Neural progenitor cell (in vitro differentiated cells): Measurements from ENCODE around the gene RCAN1. TPM values are rescaled to one million over a fixed set of nuclear protein-coding genes. Genes with fewer than 3 reads are reported as not detected.

ENCODE experiments used
- DNase-seq: peaks from one replicate; pipeline ENCODE4 v3.0.0-alpha.2; 2016; ENCODE audit warnings: low spot score
- H2AFZ ChIP-seq: fragments of 200-600 bp; sonication (generic); replicated peaks from 2 replicates; pipeline ENCODE4 v1.6.1; 2016; ENCODE audit warnings: antibody characterized with exemption
- H3F3A ChIP-seq: fragments of 200-600 bp; sonication (generic); 2 replicates; pipeline ENCODE4 v1.6.1; 2016; ENCODE audit warnings: antibody characterized with exemption, low read depth
- H3K27ac ChIP-seq: fragments of 200-600 bp; sonication (generic); 2 replicates; pipeline ENCODE4 v1.5.1; 2016; ENCODE audit warnings: mild to moderate bottlenecking
- H3K27me3 ChIP-seq: fragments of 200-600 bp; sonication (generic); 2 replicates; pipeline ENCODE4 v1.6.1; 2016; ENCODE audit warnings: mild to moderate bottlenecking, moderate library complexity
- H3K36me3 ChIP-seq: fragments of 200-600 bp; sonication (generic); 2 replicates; pipeline ENCODE4 v1.5.1; 2016
- H3K4me1 ChIP-seq: fragments of 200-600 bp; sonication (generic); 2 replicates; pipeline ENCODE4 v1.6.1; 2016; ENCODE audit warnings: mixed run types
- H3K4me2 ChIP-seq: fragments of 200-600 bp; sonication (generic); 2 replicates; pipeline ENCODE4 v1.6.1; 2016
- H3K4me3 ChIP-seq: fragments of 200-600 bp; sonication (generic); 2 replicates; pipeline ENCODE4 v1.5.1; 2016
- H3K79me2 ChIP-seq: fragments of 200-600 bp; sonication (generic); 2 replicates; pipeline ENCODE4 v1.6.1; 2016; ENCODE audit warnings: low read depth
- H3K9ac ChIP-seq: fragments of 200-600 bp; sonication (generic); 2 replicates; pipeline ENCODE4 v1.6.1; 2016
- H3K9me3 ChIP-seq: fragments of 200-600 bp; sonication (generic); 2 replicates; pipeline ENCODE4 v1.5.1; 2016; ENCODE audit warnings: low read depth
- H4K20me1 ChIP-seq: fragments of 200-600 bp; sonication (generic); 2 replicates; pipeline ENCODE4 v1.6.1; 2016; ENCODE audit warnings: low read depth
- H3K27ac Mint-ChIP-seq: 3 replicates; pipeline ENCODE4 v1.8.0; 2021; ENCODE audit warnings: mixed read lengths
- H3K27me3 Mint-ChIP-seq: 2 replicates; pipeline ENCODE4 v1.8.0; 2022; ENCODE audit warnings: low read depth, mild to moderate bottlenecking, inconsistent platforms, moderate library complexity, mixed read lengths; ENCODE audit not compliant: insufficient read depth
- H3K36me3 Mint-ChIP-seq: 3 replicates; pipeline ENCODE4 v1.8.0; 2021; ENCODE audit warnings: mixed read lengths
- H3K4me1 Mint-ChIP-seq: 3 replicates; pipeline ENCODE4 v1.8.0; 2021; ENCODE audit warnings: mixed read lengths
- H3K4me3 Mint-ChIP-seq: 3 replicates; pipeline ENCODE4 v1.8.0; 2021; ENCODE audit warnings: mild to moderate bottlenecking, moderate library complexity, mixed read lengths
- H3K9me3 Mint-ChIP-seq: 3 replicates; pipeline ENCODE4 v1.8.0; 2020; ENCODE audit warnings: mixed read lengths
- CTCF ChIP-seq: fragments of 200-600 bp; sonication (generic); IDR thresholded peaks from 2 replicates; pipeline ENCODE4 v1.5.1; 2017; ENCODE audit warnings: antibody characterized with exemption, mild to moderate bottlenecking
- EZH2 ChIP-seq: fragments of 200-600 bp; sonication (generic); IDR thresholded peaks from 2 replicates; pipeline ENCODE4 v1.6.1; 2017; ENCODE audit warnings: antibody characterized with exemption, mild to moderate bottlenecking, moderate library complexity
- EZH2phosphoT487 ChIP-seq: fragments of 200-600 bp; sonication (generic); IDR thresholded peaks from 2 replicates; pipeline ENCODE4 v1.6.1; 2017; ENCODE audit warnings: antibody characterized with exemption
- total RNA-seq: library from RNA; depleted of rRNA; stranded (reverse); fragments of >200 nt; gene quantifications from 2 replicates; pipeline ENCODE4 v1.2.3, GENCODE V29; 2015; ENCODE audit warnings: low replicate concordance

Gene RCAN1
- total RNA-seq, 1 donor from 2014 or later, result 6.9 TPM

GRCh38 chr21:34590520-34590919 lies 24.4 kb downstream of the RCAN1 start:
- peaks cover 2% of the 10 kb centered on the region for H3K27me3 Mint-ChIP-seq
- Histone ChIP-seq H3K9me3 (no peaks in the 10 kb centered on the region), H3K36me3 (no peaks in the 10 kb centered on the region), H3F3A (no peaks in the 10 kb centered on the region), H3K27me3 (no peaks in the 10 kb centered on the region), H2AFZ (no peak overlapping the region), H3K79me2 (no peaks in the 10 kb centered on the region), H4K20me1 (no peaks in the 10 kb centered on the region), H3K4me1 (no peaks in the 10 kb centered on the region), H3K27ac (no peak overlapping the region), H3K4me3 (no peak overlapping the region), H3K9ac (no peak overlapping the region), H3K4me2 (no peak overlapping the region)
- H3K4me1 Mint-ChIP-seq, result peaks cover 3% of the 10 kb centered on the region
- DNase-seq, result no peak
- peaks cover 2% of the 10 kb centered on the region for H3K36me3 Mint-ChIP-seq
- no peak overlapping the region for H3K27ac Mint-ChIP-seq
- TF ChIP-seq EZH2, result no peak
- no peak for TF ChIP-seq EZH2phosphoT487
- no peak for TF ChIP-seq CTCF
- H3K4me3 Mint-ChIP-seq, result no peak overlapping the region
- H3K9me3 Mint-ChIP-seq, result peaks cover 19% of the 10 kb centered on the region

GRCh38 chr21:34589511-34590282 lies 25.2 kb downstream of the RCAN1 start:
- no peak for DNase-seq
- Histone ChIP-seq H3K4me1 (no peaks in the 10 kb centered on the region), H3K9me3 (no peaks in the 10 kb centered on the region), H3K9ac (no peak overlapping the region), H3K79me2 (no peaks in the 10 kb centered on the region), H3K4me3 (no peak overlapping the region), H4K20me1 (no peaks in the 10 kb centered on the region), H3K4me2 (no peak overlapping the region), H3F3A (no peaks in the 10 kb centered on the region), H3K36me3 (no peaks in the 10 kb centered on the region), H3K27ac (no peak overlapping the region), H3K27me3 (no peaks in the 10 kb centered on the region), H2AFZ (no peak overlapping the region)
- Mint-ChIP-seq H3K9me3 (peaks cover 20% of the 10 kb centered on the region), H3K27ac (no peak overlapping the region), H3K4me3 (no peak overlapping the region), H3K36me3 (peaks cover 2% of the 10 kb centered on the region), H3K4me1 (peaks cover 3% of the 10 kb centered on the region), H3K27me3 (peaks cover 2% of the 10 kb centered on the region)
- TF ChIP-seq EZH2 (no peak), CTCF (no peak), EZH2phosphoT487 (no peak)

- no peaks in the 10 kb centered on the region for H3K4me1 ChIP-seq
- no peak overlapping the region for H3K4me2 ChIP-seq
Measured at GRCh38 chr21:34583926-34584563, 30.9 kb downstream of the RCAN1 start.

More at GRCh38 chr21:34583926-34584563, 30.9 kb downstream of the RCAN1 start:
- Mint-ChIP-seq H3K4me1 (peaks cover 5% of the 10 kb centered on the region), H3K27me3 (peaks cover 3% of the 10 kb centered on the region), H3K36me3 (peaks cover 2% of the 10 kb centered on the region), H3K4me3 (no peak overlapping the region), H3K9me3 (peaks cover 20% of the 10 kb centered on the region), H3K27ac (no peak overlapping the region)
- no peak for TF ChIP-seq EZH2phosphoT487
- TF ChIP-seq EZH2, result no peak
- no peak for TF ChIP-seq CTCF
- no peaks in the 10 kb centered on the region for H4K20me1 ChIP-seq
- H2AFZ ChIP-seq, result no peak overlapping the region
- no peaks in the 10 kb centered on the region for H3K36me3 ChIP-seq
- no peak overlapping the region for H3K27ac ChIP-seq
- no peak for DNase-seq
- H3K9me3 ChIP-seq, result no peaks in the 10 kb centered on the region
- H3K79me2 ChIP-seq, result no peaks in the 10 kb centered on the region
- H3K27me3 ChIP-seq, result no peaks in the 10 kb centered on the region
- H3F3A ChIP-seq, result no peaks in the 10 kb centered on the region
- H3K4me3 ChIP-seq, result no peak overlapping the region
- no peak overlapping the region for H3K9ac ChIP-seq
